Gastroesophageal sphincter (tissue), 4 donors: Measurements from ENCODE around the gene TOMM22. TPM values are rescaled to one million over a fixed set of nuclear protein-coding genes. Genes with fewer than 3 reads are reported as not detected.

Experiments used
- ATAC-seq: fragments of 150-250 bp; one replicate; pipeline ENCODE4 v1.9.1; 2016; ENCODE audit warnings: mild to moderate bottlenecking, moderate library complexity
- H3K27ac ChIP-seq, 4 donors: fragments of 200-600 bp; sonication (generic) in 3 of 4; 1 replicate in 3 of 4; 2 replicates in 1 of 4; pipeline ENCODE4 v1.5.1; 2016 to 2019
- H3K27me3 ChIP-seq: fragments of 200-600 bp; sonication (generic); one replicate; pipeline ENCODE4 v1.5.1; 2019
- H3K36me3 ChIP-seq, 2 donors: fragments of 200-600 bp; sonication (generic); one replicate each; pipeline ENCODE4 v1.5.1; 2019; ENCODE audit warnings: control low read depth in 1 of 2
- H3K4me1 ChIP-seq, 3 donors: fragments of 200-600 bp; sonication (generic); 1 replicate in 2 of 3; 2 replicates in 1 of 3; pipeline ENCODE4 v1.5.1; 2016 to 2019; ENCODE audit warnings: control low read depth in 2 of 3
- H3K4me3 ChIP-seq, 2 donors: fragments of 200-600 bp; sonication (generic); one replicate each; pipeline ENCODE4 v1.5.1; 2019; ENCODE audit warnings: mild to moderate bottlenecking in 1 of 2, moderate library complexity in 1 of 2
- H3K9me3 ChIP-seq, 3 donors: fragments of 200-600 bp; sonication (generic); one replicate each; pipeline ENCODE4 v1.5.1; 2017 to 2019; ENCODE audit warnings: control low read depth in 2 of 3
- EP300 ChIP-seq: sonication (generic); formaldehyde crosslinking; IDR thresholded peaks from one replicate; pipeline ENCODE4 v1.6.1; 2017; ENCODE audit warnings: antibody characterized with exemption, mild to moderate bottlenecking
- POLR2A ChIP-seq, 2 donors: fragments of 450-650 bp; IDR thresholded peaks; one replicate each; pipeline ENCODE4 v1.6.1; 2017; ENCODE audit warnings: antibody characterized with exemption in 2 of 2, mild to moderate bottlenecking in 2 of 2, moderate library complexity in 1 of 2
- POLR2AphosphoS5 ChIP-seq: sonication (generic); formaldehyde crosslinking; IDR thresholded peaks from one replicate; pipeline ENCODE4 v1.6.1; 2017; ENCODE audit warnings: antibody characterized with exemption
- WGBS, 2 donors: methylation state at CpG; one replicate each; pipeline ENCODE4 v1.1.5; 2018; ENCODE audit warnings: low coverage in 1 of 2; 5-methylcytosine and 5-hydroxymethylcytosine counted together
- total RNA-seq, 4 donors: library from RNA; depleted of rRNA; stranded (reverse); fragments of >200 nt; gene quantifications; one replicate each; pipeline ENCODE4 v1.1.0, GENCODE V29; 2016
- TF ChIP-seq, protein P1 (sequence below), 4 experiments: fragments of 200-600 bp in 2 of 4; fragments of 450-650 bp in 2 of 4; sonication (generic) in 1 of 4; IDR thresholded peaks; one replicate each; pipeline ENCODE4 v1.5.1; 2017 to 2019; ENCODE audit warnings: antibody characterized with exemption in 4 of 4, mild to moderate bottlenecking in 2 of 4, moderate library complexity in 2 of 4

TOMM22 gene
- 10 to 100 TPM; 29.6 to 41.2 (median 32.2) TPM for total RNA-seq

DNA sequence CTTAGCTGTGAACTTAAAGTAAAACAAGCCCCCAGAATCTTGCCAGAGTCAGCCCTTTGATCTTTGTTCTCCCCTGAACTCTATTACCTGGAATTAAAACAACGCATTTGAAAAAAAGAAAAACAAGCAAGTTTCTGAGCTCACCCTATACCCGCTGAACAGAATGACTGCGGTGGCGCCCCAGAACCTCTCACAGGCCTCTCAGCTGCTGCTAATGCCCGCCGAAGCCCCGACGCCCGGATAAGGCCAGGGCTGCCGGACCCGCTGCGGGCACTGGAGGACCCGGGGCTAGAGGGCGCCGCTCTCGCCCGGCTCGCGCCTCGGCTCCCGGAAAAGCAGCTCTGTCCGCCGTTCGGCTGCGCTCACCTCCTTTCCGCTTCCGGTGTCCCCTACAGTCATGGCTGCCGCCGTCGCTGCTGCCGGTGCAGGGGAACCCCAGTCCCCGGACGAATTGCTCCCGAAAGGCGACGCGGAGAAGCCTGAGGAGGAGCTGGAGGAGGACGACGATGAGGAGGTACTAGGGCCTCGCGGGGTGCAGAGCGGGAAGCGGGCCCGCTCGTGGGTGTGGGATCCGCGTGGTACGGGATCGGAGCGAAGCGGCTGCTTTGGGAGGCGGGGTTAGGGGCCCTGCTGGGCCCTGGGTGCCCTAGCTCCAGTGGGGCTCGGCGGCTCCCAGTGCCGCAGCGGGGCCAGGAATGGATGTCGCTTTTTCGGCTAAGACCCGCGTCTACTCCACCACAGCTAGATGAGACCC, at the start of gene TOMM22:
Gene TOMM22, plus strand, starts transcription at position 376 of the 754 bp plus-strand sequence. Its CDS starts 22 bp downstream, at position 398.
- peak within 1 kb of the TSS; percentile 20 to 83 (median 74) for H3K27ac ChIP-seq
- WGBS, 2 donors = 3% methylated on average over 4 of the region's 60 CpGs; no CpG with 5 or more reads in 1 of the 2 donors
- peak; percentile 98 for ATAC-seq
- H3K4me1 ChIP-seq = peaks cover 0 to 18% (median 6%) of the 10 kb centered on the region in 3 donors
- peaks cover 0 to 39% of the 10 kb centered on the region in 2 donors for H3K36me3 ChIP-seq
- H3K4me3 ChIP-seq = peak within 1 kb of the TSS; percentile 69 to 92
- TF ChIP-seq EP300 = no peak
- peak; percentile 57 for TF ChIP-seq POLR2AphosphoS5
- TF ChIP-seq, protein P1, sequence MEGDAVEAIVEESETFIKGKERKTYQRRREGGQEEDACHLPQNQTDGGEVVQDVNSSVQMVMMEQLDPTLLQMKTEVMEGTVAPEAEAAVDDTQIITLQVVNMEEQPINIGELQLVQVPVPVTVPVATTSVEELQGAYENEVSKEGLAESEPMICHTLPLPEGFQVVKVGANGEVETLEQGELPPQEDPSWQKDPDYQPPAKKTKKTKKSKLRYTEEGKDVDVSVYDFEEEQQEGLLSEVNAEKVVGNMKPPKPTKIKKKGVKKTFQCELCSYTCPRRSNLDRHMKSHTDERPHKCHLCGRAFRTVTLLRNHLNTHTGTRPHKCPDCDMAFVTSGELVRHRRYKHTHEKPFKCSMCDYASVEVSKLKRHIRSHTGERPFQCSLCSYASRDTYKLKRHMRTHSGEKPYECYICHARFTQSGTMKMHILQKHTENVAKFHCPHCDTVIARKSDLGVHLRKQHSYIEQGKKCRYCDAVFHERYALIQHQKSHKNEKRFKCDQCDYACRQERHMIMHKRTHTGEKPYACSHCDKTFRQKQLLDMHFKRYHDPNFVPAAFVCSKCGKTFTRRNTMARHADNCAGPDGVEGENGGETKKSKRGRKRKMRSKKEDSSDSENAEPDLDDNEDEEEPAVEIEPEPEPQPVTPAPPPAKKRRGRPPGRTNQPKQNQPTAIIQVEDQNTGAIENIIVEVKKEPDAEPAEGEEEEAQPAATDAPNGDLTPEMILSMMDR (IDR thresholded peaks at IDR 0.05) = peak in 3 of 4 experiments; percentile 29 to 89 (median 47)
- peak; percentile 39 to 49 for TF ChIP-seq POLR2A (IDR thresholded peaks at IDR 0.05)
- no peaks in the 10 kb centered on the region for H3K9me3 ChIP-seq
- H3K27me3 ChIP-seq = no peaks in the 10 kb centered on the region

GRCh38 chr22:38632528-38632927, 49.2 kb upstream of the TOMM22 start:
- Histone ChIP-seq H3K27me3 (no peaks in the 10 kb centered on the region), H3K4me3 (no peak overlapping the region), H3K4me1 (no peaks in the 10 kb centered on the region), H3K27ac (no peak overlapping the region), H3K36me3 (peaks cover 0 to 18% of the 10 kb centered on the region in 2 donors), H3K9me3 (no peaks in the 10 kb centered on the region)
- TF ChIP-seq, protein P1 (IDR thresholded peaks at IDR 0.05) = no peak
- no peak for TF ChIP-seq POLR2A (IDR thresholded peaks at IDR 0.05)
- no peak for TF ChIP-seq POLR2AphosphoS5
- no peak for TF ChIP-seq EP300
- no peak for ATAC-seq
- 79 to 80% methylated on average over 3 of the region's 3 CpGs for WGBS, 2 donors

- no peaks in the 10 kb centered on the region for H3K4me1 ChIP-seq
- ATAC-seq = no peak
- H3K27ac ChIP-seq = no peak overlapping the region
- WGBS, 2 donors = 80% methylated on average over 2 of the region's 2 CpGs; no CpG with 5 or more reads in 1 of the 2 donors
- TF ChIP-seq POLR2AphosphoS5 (no peak), EP300 (no peak), POLR2A (IDR thresholded peaks at IDR 0.05) (no peak)
- TF ChIP-seq, protein P1 (IDR thresholded peaks at IDR 0.05) = no peak
- H3K9me3 ChIP-seq = no peaks in the 10 kb centered on the region
- H3K27me3 ChIP-seq = no peaks in the 10 kb centered on the region
- no peak overlapping the region for H3K4me3 ChIP-seq
- peaks cover 0 to 14% of the 10 kb centered on the region in 2 donors for H3K36me3 ChIP-seq
These were observed 43.5 kb upstream of the TOMM22 start for GRCh38 chr22:38638216-38638615.

DNA sequence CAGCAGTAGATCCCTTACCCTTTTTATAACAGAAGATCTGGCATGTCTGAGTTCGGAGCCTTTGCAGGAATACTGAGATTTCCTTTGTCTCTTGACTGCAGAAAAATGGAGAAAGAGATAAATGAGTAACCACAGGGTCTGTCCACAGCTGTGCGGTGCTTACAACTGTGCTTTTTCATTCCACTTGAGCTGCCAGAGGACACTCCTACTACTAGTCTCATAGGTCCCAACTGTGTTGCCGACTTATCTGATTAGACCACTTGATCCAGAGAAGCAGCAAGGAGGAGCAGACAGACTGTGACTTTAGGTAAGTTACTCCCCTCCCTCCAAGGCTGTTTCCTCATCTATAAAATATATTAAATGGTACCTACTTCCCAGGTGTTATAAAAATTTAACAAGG, 43.0 kb upstream of the TOMM22 start:
- Histone ChIP-seq H3K9me3 (no peaks in the 10 kb centered on the region), H3K36me3 (peaks cover 0 to 14% of the 10 kb centered on the region in 2 donors), H3K27me3 (no peaks in the 10 kb centered on the region), H3K4me1 (no peaks in the 10 kb centered on the region), H3K4me3 (no peak overlapping the region), H3K27ac (no peak overlapping the region)
- no peak for ATAC-seq
- WGBS, 2 donors = 30 to 55% methylated on average over 3 of the region's 3 CpGs
- TF ChIP-seq POLR2A (IDR thresholded peaks at IDR 0.05) (no peak), POLR2AphosphoS5 (no peak), EP300 (no peak)
- TF ChIP-seq, protein P1 (IDR thresholded peaks at IDR 0.05) = no peak
